NAMALWA (cell line): ENCODE measurements around the gene NLRP14.
A peak's percentile ranks its signal among the peaks of the same experiment; 100 is the strongest.

Source experiments
- DNase-seq: peaks from one replicate; pipeline ENCODE4 v3.0.0-alpha.2; 2015; ENCODE audit warnings: low spot score

The NLRP14 gene

GRCh38 chr11:7020183-7020917, at the start of gene NLRP14, which contains the start of gene ZNF214:
NLRP14 (plus strand) TSS chr11:7020479; CDS start chr11:7038587, 18,108 bp downstream.
ZNF214 (minus strand) TSS chr11:7020346; CDS start chr11:7002835, 17,511 bp downstream.
- DNase-seq, result no peak

- no peak for DNase-seq
Measured at GRCh38 chr11:6979365-6979764, 40.9 kb upstream of the NLRP14 start.

GRCh38 chr11:6986487-6986886, 33.8 kb upstream of the NLRP14 start:
- no peak for DNase-seq

- no peak for DNase-seq
Measured at GRCh38 chr11:6988506-6988905, 31.8 kb upstream of the NLRP14 start.

GRCh38 chr11:6991227-6991626, 29.1 kb upstream of the NLRP14 start:
- DNase-seq, result no peak

GRCh38 chr11:6992026-6992425, 28.3 kb upstream of the NLRP14 start:
- DNase-seq, result no peak

GRCh38 chr11:6992457-6993417, 27.5 kb upstream of the NLRP14 start:
- no peak for DNase-seq

GRCh38 chr11:6995703-6996102, 24.6 kb upstream of the NLRP14 start:
- DNase-seq, result no peak

GRCh38 chr11:7004482-7004881, 15.8 kb upstream of the NLRP14 start:
- DNase-seq, result peak; percentile 4

GRCh38 chr11:7014118-7014517, 6.2 kb upstream of the NLRP14 start:
- DNase-seq, result no peak

GRCh38 chr11:7016011-7016410, 4.3 kb upstream of the NLRP14 start:
- no peak for DNase-seq

GRCh38 chr11:7019500-7020182, 638 bp upstream of the NLRP14 start:
- no peak for DNase-seq

GRCh38 chr11:7021318-7021717, 1.0 kb downstream of the NLRP14 start:
- DNase-seq, result no peak

- DNase-seq, result no peak
Measured at GRCh38 chr11:7028141-7028540, 7.9 kb downstream of the NLRP14 start.

GRCh38 chr11:7030836-7031235, 10.6 kb downstream of the NLRP14 start:
- no peak for DNase-seq

- DNase-seq, result no peak
Measured at GRCh38 chr11:7031471-7031871, 11.2 kb downstream of the NLRP14 start.

- no peak for DNase-seq
Measured at GRCh38 chr11:7032692-7033091, 12.4 kb downstream of the NLRP14 start.

GRCh38 chr11:7034019-7034418, 13.7 kb downstream of the NLRP14 start:
- DNase-seq, result no peak

- DNase-seq, result no peak
Measured at GRCh38 chr11:7046474-7047175, 26.3 kb downstream of the NLRP14 start.

GRCh38 chr11:7050191-7050590, 29.9 kb downstream of the NLRP14 start:
- no peak for DNase-seq

- no peak for DNase-seq
Measured at GRCh38 chr11:7056828-7057513, 36.7 kb downstream of the NLRP14 start.
